HEK293T (cell line): ENCODE measurements around the gene MAS1L.

Experiments
- ELF4 ChIP-seq: fragments of 450-650 bp; IDR thresholded peaks from 2 replicates; pipeline ENCODE4 v1.6.1; 2017; ENCODE audit warnings: antibody characterized with exemption
- FOXK2 ChIP-seq: fragments of 450-650 bp; IDR thresholded peaks from 2 replicates; pipeline ENCODE4 v1.6.1; 2016; ENCODE audit warnings: mild to moderate bottlenecking
- FOXM1 ChIP-seq: fragments of 450-650 bp; IDR thresholded peaks from 2 replicates; pipeline ENCODE4 v1.6.1; 2017; ENCODE audit warnings: mild to moderate bottlenecking, borderline replicate concordance
- LEF1 ChIP-seq: fragments of 450-650 bp; IDR thresholded peaks from 2 replicates; pipeline ENCODE4 v1.6.1; 2017; ENCODE audit warnings: mild to moderate bottlenecking, borderline replicate concordance
- NFRKB ChIP-seq: fragments of 450-650 bp; IDR thresholded peaks from 2 replicates; pipeline ENCODE4 v1.6.1; 2016; ENCODE audit warnings: mild to moderate bottlenecking, moderate library complexity
- SUZ12 ChIP-seq: fragments of 450-650 bp; IDR thresholded peaks from 2 replicates; pipeline ENCODE4 v1.6.1; 2016; ENCODE audit warnings: mild to moderate bottlenecking
- ZNF384 ChIP-seq: fragments of 450-650 bp; IDR thresholded peaks from 2 replicates; pipeline ENCODE4 v1.6.1; 2016

GRCh38 chr6:29525311-29525639, 37.5 kb upstream of the MAS1L start:
- TF ChIP-seq FOXM1 = no peak
- TF ChIP-seq ZNF384 = no peak
- TF ChIP-seq LEF1 = no peak
- TF ChIP-seq NFRKB = no peak
- no peak for TF ChIP-seq SUZ12
- no peak for TF ChIP-seq FOXK2
- TF ChIP-seq ELF4 = no peak
